SKM-1 (cell line): ENCODE results near the gene SLC39A10.
"Not testable (repeated sequence)": the region's sequence is repeated elsewhere in the genome, so short reads cannot be mapped to it uniquely, and the experiment has no call there.

Experiments
- DNase-seq: peaks from one replicate; lab custom pipeline; 2025; ENCODE audit not compliant: unreplicated experiment; lab: John Stamatoyannopoulos, UW

SLC39A10 gene

GRCh38 chr2:195656859-195657633, at the start of gene SLC39A10:
Gene SLC39A10, plus strand, starts transcription at chr2:195657226. Its CDS starts 22,817 bp downstream, at chr2:195680043.
- DNase-seq: peak; percentile 90

GRCh38 chr2:195608768-195609454, 48.1 kb upstream of the SLC39A10 start:
- DNase-seq: no peak

GRCh38 chr2:195610717-195611116, 46.3 kb upstream of the SLC39A10 start:
- no peak for DNase-seq

- no peak for DNase-seq
Observed at GRCh38 chr2:195612611-195613495, 44.2 kb upstream of the SLC39A10 start.

- DNase-seq: no peak
Observed at GRCh38 chr2:195613922-195614321, 43.1 kb upstream of the SLC39A10 start.

- no peak for DNase-seq
Observed at GRCh38 chr2:195619590-195619989, 37.4 kb upstream of the SLC39A10 start.

GRCh38 chr2:195620501-195620900, 36.5 kb upstream of the SLC39A10 start:
- DNase-seq: no peak

GRCh38 chr2:195622966-195623365, 34.1 kb upstream of the SLC39A10 start:
- DNase-seq: no peak

GRCh38 chr2:195626507-195626906, 30.5 kb upstream of the SLC39A10 start:
- DNase-seq: no peak

GRCh38 chr2:195628666-195629065, 28.4 kb upstream of the SLC39A10 start:
- no peak for DNase-seq

- no peak for DNase-seq
Observed at GRCh38 chr2:195632856-195633572, 24.0 kb upstream of the SLC39A10 start.

- DNase-seq: no peak
Observed at GRCh38 chr2:195633573-195633870, 23.5 kb upstream of the SLC39A10 start.

- DNase-seq: no peak
Observed at GRCh38 chr2:195633974-195634373, 23.1 kb upstream of the SLC39A10 start.

GRCh38 chr2:195636890-195637289, 20.1 kb upstream of the SLC39A10 start:
- DNase-seq: no peak

- no peak for DNase-seq
Observed at GRCh38 chr2:195638750-195639149, 18.3 kb upstream of the SLC39A10 start.

GRCh38 chr2:195639238-195639858, 17.7 kb upstream of the SLC39A10 start:
- DNase-seq: no peak

GRCh38 chr2:195639959-195640358, 17.1 kb upstream of the SLC39A10 start:
- DNase-seq: no peak

- DNase-seq: peak; percentile 21
Observed at GRCh38 chr2:195642027-195642678, 14.9 kb upstream of the SLC39A10 start.

GRCh38 chr2:195642679-195643068, 14.4 kb upstream of the SLC39A10 start:
- no peak for DNase-seq

- DNase-seq: not testable (repeated sequence)
Observed at GRCh38 chr2:195644708-195645107, 12.3 kb upstream of the SLC39A10 start.
